Loucy (cell line): ENCODE data around the gene ALPL.

Experiments
- H2AFZ ChIP-seq: fragments of 200-600 bp; sonication (generic); 2 replicates; pipeline ENCODE4 v1.6.0; 2016; ENCODE audit warnings: antibody characterized with exemption, mild to moderate bottlenecking, low read length, moderate library complexity
- H3F3A ChIP-seq: fragments of 200-600 bp; 2 replicates; pipeline ENCODE4 v1.6.0; 2016; ENCODE audit warnings: antibody characterized with exemption, low read depth, mild to moderate bottlenecking
- H3K27me3 ChIP-seq: fragments of 200-600 bp; sonication (generic); 2 replicates; pipeline ENCODE4 v1.6.1; 2014; ENCODE audit warnings: low read length, mild to moderate bottlenecking; ENCODE audit not compliant: insufficient read depth, poor library complexity, severe bottlenecking
- H3K36me3 ChIP-seq: fragments of 200-600 bp; sonication (generic); 2 replicates; pipeline ENCODE4 v1.6.1; 2016; ENCODE audit warnings: low read length; ENCODE audit not compliant: insufficient read depth
- H3K4me1 ChIP-seq: fragments of 200-600 bp; sonication (generic); 2 replicates; pipeline ENCODE4 v1.5.1; 2014; ENCODE audit warnings: low read length, mild to moderate bottlenecking; ENCODE audit not compliant: insufficient read depth, poor library complexity, severe bottlenecking
- H3K4me2 ChIP-seq: fragments of 200-600 bp; sonication (generic); 2 replicates; pipeline ENCODE4 v1.6.0; 2014; ENCODE audit warnings: antibody characterized with exemption, low read length, low read depth, mild to moderate bottlenecking; ENCODE audit not compliant: poor library complexity, severe bottlenecking
- H3K4me3 ChIP-seq: fragments of 200-600 bp; sonication (generic); 2 replicates; pipeline ENCODE4 v1.5.1; 2014; ENCODE audit warnings: low read length, mild to moderate bottlenecking, mixed read lengths; ENCODE audit not compliant: poor library complexity, severe bottlenecking
- H3K79me2 ChIP-seq: fragments of 200-600 bp; sonication (generic); 2 replicates; pipeline ENCODE4 v1.6.1; 2014; ENCODE audit warnings: low read length; ENCODE audit not compliant: insufficient read depth
- H3K9ac ChIP-seq: fragments of 200-600 bp; sonication (generic); 2 replicates; pipeline ENCODE4 v1.6.0; 2014; ENCODE audit warnings: mild to moderate bottlenecking, low read depth, low read length, moderate library complexity; ENCODE audit not compliant: poor library complexity, severe bottlenecking
- H3K9me2 ChIP-seq: fragments of 200-600 bp; sonication (generic); replicated peaks from 2 replicates; pipeline ENCODE4 v1.6.1; 2016; ENCODE audit warnings: low read depth, low read length, mixed read lengths
- H3K9me3 ChIP-seq: fragments of 200-600 bp; sonication (generic); 2 replicates; pipeline ENCODE4 v1.6.1; 2014; ENCODE audit warnings: mild to moderate bottlenecking, antibody characterized with exemption, low read length, low read depth; ENCODE audit not compliant: insufficient read depth
- H4K20me1 ChIP-seq: fragments of 200-600 bp; sonication (generic); 2 replicates; pipeline ENCODE4 v1.6.0; 2014; ENCODE audit warnings: antibody characterized with exemption, low read length, mild to moderate bottlenecking; ENCODE audit not compliant: insufficient read depth, poor library complexity, severe bottlenecking
- EZH2phosphoT487 ChIP-seq: fragments of 200-600 bp; IDR thresholded peaks from 2 replicates; pipeline ENCODE4 v1.6.1; 2018; ENCODE audit warnings: antibody characterized with exemption, mild to moderate bottlenecking, moderate library complexity, borderline replicate concordance
- TF ChIP-seq, protein P1 (sequence below): fragments of 200-600 bp; sonication (generic); conservative IDR thresholded peaks from 2 replicates; pipeline ENCODE4 v1.5.1; 2014; ENCODE audit warnings: mild to moderate bottlenecking, antibody characterized with exemption, low read length

Gene ALPL

GRCh38 chr1:21520899-21521716 lies 11.9 kb downstream of the ALPL start:
- no peaks in the 10 kb centered on the region for H3K9me3 ChIP-seq
- H3K9me2 ChIP-seq = no peaks in the 10 kb centered on the region
- H4K20me1 ChIP-seq = no peaks in the 10 kb centered on the region
- H2AFZ ChIP-seq = no peak overlapping the region
- no peaks in the 10 kb centered on the region for H3K36me3 ChIP-seq
- H3K9ac ChIP-seq = no peak overlapping the region
- H3K27me3 ChIP-seq = no peaks in the 10 kb centered on the region
- H3K79me2 ChIP-seq = no peaks in the 10 kb centered on the region
- TF ChIP-seq, protein P1, sequence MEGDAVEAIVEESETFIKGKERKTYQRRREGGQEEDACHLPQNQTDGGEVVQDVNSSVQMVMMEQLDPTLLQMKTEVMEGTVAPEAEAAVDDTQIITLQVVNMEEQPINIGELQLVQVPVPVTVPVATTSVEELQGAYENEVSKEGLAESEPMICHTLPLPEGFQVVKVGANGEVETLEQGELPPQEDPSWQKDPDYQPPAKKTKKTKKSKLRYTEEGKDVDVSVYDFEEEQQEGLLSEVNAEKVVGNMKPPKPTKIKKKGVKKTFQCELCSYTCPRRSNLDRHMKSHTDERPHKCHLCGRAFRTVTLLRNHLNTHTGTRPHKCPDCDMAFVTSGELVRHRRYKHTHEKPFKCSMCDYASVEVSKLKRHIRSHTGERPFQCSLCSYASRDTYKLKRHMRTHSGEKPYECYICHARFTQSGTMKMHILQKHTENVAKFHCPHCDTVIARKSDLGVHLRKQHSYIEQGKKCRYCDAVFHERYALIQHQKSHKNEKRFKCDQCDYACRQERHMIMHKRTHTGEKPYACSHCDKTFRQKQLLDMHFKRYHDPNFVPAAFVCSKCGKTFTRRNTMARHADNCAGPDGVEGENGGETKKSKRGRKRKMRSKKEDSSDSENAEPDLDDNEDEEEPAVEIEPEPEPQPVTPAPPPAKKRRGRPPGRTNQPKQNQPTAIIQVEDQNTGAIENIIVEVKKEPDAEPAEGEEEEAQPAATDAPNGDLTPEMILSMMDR = no peak
- TF ChIP-seq EZH2phosphoT487 = no peak
- no peak overlapping the region for H3K4me2 ChIP-seq
- H3K4me1 ChIP-seq = peaks cover 5% of the 10 kb centered on the region
- no peaks in the 10 kb centered on the region for H3F3A ChIP-seq
- H3K4me3 ChIP-seq = no peak overlapping the region

DNA sequence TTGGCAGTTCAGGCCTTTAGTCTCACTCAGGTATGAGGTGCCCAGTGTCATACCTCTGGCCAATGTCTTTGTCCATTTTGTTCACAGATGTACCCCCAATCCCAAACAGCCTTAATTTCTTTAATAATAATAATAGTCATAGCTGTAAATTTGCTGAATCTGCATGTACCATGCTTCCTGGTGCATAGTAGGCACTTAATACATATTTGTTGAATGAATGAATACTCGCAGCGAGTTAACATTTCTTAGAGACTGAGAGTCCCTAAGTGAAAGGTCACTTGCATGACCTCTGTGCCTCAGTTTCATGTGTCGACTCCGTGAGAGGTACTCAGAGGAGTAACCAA lies 12.5 kb downstream of the ALPL start:
- no peak overlapping the region for H3K9ac ChIP-seq
- no peak overlapping the region for H3K4me2 ChIP-seq
- no peak for TF ChIP-seq EZH2phosphoT487
- TF ChIP-seq, protein P1 = no peak
- no peak overlapping the region for H3K4me3 ChIP-seq
- no peaks in the 10 kb centered on the region for H3K79me2 ChIP-seq
- no peaks in the 10 kb centered on the region for H3K9me2 ChIP-seq
- no peaks in the 10 kb centered on the region for H3K9me3 ChIP-seq
- no peaks in the 10 kb centered on the region for H3K36me3 ChIP-seq
- H4K20me1 ChIP-seq = no peaks in the 10 kb centered on the region
- no peaks in the 10 kb centered on the region for H3K27me3 ChIP-seq
- H3K4me1 ChIP-seq = no peaks in the 10 kb centered on the region
- H3F3A ChIP-seq = no peaks in the 10 kb centered on the region
- H2AFZ ChIP-seq = no peak overlapping the region

DNA sequence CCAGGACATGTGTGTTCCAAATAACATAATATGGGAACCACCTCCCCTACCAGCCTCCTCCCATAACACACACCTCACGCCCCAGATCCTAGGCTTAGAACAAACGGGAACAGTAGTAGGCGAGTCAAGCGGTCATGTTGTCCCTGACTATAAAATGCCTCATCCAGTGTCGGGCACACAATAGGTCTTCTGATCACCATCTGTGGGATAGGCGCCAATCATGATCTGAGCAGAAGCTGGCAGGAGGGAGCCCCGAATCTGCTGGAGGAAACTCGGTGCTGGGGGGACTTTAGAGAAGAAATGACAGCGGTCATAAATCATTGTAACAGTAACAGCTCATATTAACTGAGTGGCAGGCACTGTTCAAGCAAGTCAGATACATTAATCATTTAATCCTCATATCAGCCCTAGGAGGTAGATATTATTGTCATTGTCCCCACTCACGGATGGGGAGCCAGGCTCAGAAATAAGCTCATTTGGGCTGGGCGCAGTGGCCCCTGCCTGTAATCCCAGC lies 13.4 kb downstream of the ALPL start:
- H3F3A ChIP-seq = no peaks in the 10 kb centered on the region
- H3K4me1 ChIP-seq = no peaks in the 10 kb centered on the region
- no peaks in the 10 kb centered on the region for H4K20me1 ChIP-seq
- H3K4me2 ChIP-seq = no peak overlapping the region
- H2AFZ ChIP-seq = no peak overlapping the region
- no peak overlapping the region for H3K4me3 ChIP-seq
- no peaks in the 10 kb centered on the region for H3K9me2 ChIP-seq
- H3K9ac ChIP-seq = no peak overlapping the region
- H3K79me2 ChIP-seq = no peaks in the 10 kb centered on the region
- no peaks in the 10 kb centered on the region for H3K36me3 ChIP-seq
- H3K9me3 ChIP-seq = no peaks in the 10 kb centered on the region
- H3K27me3 ChIP-seq = no peaks in the 10 kb centered on the region
- TF ChIP-seq, protein P1 = no peak
- TF ChIP-seq EZH2phosphoT487 = no peak
